Inferior parietal cortex (tissue), 1 donor: ENCODE data around the gene GFY.

Experiments
- DNase-seq: peaks from one replicate; pipeline ENCODE4 v3.0.0-alpha.2; 2016; ENCODE audit errors: extremely low spot score

GFY gene

GRCh38 chr19:49425178-49425577 is at the start of gene GFY:
TSS of gene GFY (plus strand) at chr19:49425388. CDS start at chr19:49426431, 1,043 bp downstream.
- DNase-seq: no peak

DNA sequence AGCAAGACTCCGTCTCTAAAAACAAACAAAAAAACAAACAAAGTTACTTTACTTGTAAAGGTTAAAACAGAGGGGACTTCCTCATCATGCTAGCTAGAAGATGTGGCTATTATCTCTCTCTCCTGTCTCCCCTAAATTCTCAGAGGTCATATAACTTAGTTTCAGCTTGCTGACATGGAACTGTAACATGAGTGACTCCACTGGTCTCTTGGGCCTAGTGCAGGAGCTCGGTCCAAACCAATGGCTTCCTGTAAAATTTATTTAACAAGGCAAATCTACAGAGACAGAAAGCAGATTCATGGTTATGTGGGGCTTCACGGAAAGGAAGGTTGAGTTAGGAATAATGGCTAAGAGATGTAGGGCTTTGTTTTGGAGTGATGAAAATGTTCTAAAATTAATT is 46.7 kb upstream of the GFY start:
- no peak for DNase-seq

GRCh38 chr19:49380391-49380790 is 44.8 kb upstream of the GFY start:
- DNase-seq: no peak

DNA sequence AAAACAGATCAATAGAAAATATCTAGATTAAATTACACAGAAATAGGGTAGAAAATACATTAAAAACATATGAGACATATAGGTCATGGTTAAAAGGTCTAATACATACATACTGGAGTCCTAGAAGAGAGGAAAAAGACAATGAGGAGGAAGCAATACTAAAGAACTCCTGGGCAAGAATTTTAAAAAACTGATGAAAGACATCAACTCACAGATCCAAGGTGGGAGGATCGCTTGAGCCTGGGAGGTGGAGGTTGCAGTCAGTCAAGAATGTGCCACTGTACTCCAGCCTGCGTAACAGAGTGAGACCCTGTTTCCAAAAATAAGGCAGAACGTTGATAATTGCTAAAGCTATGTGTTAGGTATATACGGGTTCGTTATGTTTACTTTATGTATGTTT is 42.5 kb upstream of the GFY start:
- DNase-seq: no peak

GRCh38 chr19:49383599-49383998 is 41.6 kb upstream of the GFY start:
- DNase-seq: no peak

GRCh38 chr19:49387936-49388372 is 37.2 kb upstream of the GFY start, which contains the start of gene KASH5:
TSS of gene KASH5 (plus strand) at chr19:49388249. CDS start at chr19:49390884, 2,635 bp downstream.
- peak; percentile 35 for DNase-seq

DNA sequence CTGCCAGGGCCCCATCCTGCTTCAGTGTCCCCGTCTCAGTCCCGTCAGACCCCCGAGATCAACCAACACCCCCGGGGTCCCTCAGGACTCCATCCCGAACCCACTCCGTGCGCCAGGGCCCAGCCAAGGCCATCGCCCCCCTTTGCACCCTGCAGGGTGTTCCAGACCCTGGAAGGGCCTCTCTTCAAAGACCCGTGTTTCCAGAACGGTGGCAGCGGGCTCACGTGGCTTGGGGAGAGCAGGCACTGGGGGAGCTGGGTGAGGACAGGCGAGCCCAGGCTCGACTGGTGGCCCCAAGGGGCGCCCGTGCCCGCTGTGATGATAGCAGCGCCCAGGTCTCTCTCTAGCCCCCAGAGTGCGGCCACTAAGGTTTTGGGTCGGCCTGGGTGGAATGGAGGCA is 35.8 kb upstream of the GFY start:
- no peak for DNase-seq

GRCh38 chr19:49390131-49390928 is 34.9 kb upstream of the GFY start:
- DNase-seq: no peak

- no peak for DNase-seq
Measured at GRCh38 chr19:49390929-49391359, 34.2 kb upstream of the GFY start.

DNA sequence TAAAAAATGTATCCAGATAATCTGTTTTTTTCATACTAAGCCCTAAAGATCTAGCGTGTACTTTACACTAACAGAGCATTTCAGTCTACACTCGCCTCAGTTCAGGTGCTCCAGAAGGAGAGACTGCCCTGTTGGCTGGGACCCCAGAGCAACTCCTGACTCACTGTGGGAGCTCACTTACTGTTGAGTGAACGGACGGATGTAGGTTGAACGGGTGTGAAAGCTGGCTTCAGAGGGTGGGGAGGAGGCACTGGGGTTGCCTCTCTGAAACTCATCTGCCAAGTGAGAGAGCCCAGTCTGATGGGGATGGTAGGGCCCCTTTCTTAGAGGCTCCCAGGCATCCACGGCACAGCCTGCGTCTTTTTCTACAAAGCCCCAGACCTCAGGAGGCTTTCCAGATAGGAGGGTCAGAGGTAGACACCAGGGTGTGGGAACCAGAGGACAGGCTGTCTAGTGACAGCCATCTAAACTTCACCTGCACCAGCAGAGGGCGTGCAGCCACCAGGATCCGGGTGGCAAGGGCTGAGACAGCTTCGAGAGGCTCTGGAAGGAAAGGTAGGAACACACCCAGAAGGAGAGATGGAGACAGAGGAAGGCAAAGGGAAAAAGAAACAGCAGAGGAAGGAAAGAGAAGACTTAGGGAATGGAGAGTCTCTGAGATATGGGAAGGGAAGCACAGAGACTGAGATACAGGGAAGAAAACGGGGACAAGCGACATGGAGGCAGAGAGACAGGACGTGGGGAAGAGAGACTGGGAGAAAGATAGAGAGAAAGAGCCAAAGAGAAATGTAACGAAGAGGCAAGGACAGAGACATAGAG is 33.4 kb upstream of the GFY start:
- peak; percentile 76 for DNase-seq

DNA sequence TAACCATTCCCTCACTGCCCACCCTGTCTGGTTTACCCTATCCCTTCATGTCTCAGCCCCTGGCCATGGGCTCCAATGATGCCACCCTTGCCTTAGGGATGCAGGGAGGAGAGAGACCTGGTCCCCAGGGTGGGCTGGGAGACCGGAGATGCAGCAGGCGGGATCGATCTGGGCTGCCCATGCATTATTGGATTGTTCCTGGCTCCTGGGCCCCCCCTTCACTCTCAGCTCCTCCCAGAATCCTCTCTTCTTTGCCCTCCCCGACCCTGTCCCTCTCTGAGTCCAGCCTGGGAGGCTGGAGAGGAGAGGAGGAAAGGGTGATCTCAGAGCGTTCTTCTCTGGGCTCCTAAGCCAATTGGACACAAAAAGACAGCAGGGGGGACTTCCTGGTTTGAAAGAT is 31.3 kb upstream of the GFY start:
- no peak for DNase-seq

GRCh38 chr19:49395581-49396407 is 29.4 kb upstream of the GFY start:
- DNase-seq: no peak

DNA sequence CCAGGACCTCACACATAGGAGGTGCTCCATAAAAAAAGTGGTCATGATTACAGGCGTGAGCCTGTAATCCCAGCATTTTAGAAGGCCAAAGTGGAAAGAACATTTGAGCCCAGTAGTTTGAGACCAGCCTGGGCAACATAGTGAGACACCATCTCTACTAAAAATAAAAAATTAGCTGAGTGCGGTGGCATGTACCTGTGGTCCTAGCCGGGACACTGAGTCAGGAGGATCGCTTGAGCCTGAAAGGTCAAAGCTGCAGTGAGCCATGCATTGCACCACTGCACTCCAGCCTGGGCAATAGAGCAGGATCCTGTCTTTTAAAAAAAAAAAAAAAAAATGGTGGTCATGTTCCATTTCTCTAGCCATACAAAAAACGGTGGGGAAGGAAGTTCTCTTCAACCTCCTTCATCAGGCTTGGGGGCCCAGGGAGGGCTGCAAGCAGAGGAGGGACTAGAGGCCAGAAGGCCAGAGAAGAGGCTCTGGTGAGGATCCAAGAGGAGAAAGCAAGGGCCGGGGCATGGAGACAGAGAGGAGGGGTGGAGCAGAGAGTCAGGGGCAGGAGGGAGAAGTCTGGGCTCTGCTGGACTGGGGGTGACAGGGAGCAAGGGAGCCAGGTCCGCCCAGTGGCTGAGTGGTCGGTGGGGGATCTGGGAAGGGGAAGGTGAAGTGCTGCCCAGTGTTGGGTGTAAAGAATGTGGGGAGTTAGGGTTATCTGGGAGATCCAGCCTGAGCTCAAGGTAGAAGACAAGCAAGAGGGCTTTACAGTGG is 28.3 kb upstream of the GFY start:
- DNase-seq: no peak

DNA sequence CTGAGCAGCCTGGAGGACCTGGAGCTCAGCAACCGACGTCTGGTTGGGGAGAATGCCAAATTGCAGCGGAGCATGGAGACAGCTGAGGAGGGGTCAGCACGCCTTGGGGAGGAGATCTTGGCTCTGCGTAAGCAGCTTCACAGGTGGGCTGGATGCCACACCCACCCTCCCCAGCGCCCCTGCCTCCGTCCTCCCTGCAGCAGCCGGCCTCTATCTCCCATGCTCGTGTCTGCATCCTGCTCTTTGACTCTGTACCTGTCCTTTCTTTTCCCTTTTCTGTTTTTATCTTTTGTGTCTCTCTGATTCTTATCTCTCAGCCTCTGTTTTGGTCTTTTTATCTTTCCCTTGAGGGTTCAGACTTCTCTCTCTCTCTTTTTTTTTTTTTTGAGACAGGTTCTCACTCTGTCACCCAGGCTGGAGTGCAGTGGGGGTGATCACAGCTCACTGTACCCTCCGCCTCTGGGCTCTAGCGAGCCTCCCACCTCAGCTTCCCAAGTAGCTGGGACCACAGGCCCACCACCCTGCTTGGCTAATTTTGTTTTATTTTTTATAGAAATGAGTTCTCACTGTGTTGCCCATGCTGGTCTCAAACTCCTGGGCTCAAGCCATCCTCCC is 27.1 kb upstream of the GFY start:
- DNase-seq: no peak

GRCh38 chr19:49398931-49399330 is 26.3 kb upstream of the GFY start:
- DNase-seq: no peak

GRCh38 chr19:49400029-49400428 is 25.2 kb upstream of the GFY start:
- DNase-seq: no peak

DNA sequence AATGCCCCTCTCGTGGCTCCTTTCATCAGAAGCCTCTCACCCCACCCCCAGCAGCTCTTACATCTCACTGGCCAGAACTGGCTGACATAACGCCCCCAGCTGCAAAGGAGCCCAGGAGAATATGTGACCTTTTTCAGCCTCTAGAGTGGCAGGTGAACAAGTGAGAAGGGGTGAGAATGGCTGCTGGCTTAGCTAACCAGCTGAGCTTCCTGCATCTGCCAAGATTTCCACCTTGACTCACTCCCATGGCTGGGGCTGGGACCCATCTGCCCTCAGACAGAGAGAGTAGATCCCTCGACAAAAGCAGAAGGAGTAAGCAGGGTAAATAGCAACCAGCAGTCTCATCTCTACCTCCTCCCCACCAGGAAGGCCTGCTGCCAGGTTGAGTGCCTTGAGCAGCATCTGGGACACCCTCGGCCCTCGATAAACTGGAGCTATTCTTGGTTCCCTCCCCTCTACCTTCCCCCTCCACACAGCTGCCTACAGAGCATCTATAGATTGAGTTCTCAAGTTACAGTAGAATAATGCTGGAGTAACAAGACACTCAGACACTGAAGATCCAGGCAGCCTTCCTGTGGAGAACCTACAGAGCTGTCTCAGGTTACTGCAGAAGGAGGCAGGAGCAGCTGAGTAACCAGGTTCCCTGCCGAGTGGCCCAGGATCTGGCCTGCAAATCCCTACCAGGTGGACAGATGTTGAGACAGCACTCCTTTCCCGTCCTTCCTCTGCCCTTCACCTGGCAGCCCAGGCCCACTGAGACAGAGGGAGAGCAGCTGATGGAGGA is 21.6 kb upstream of the GFY start:
- no peak for DNase-seq

- DNase-seq: no peak
Measured at GRCh38 chr19:49407079-49407478, 18.1 kb upstream of the GFY start.

DNA sequence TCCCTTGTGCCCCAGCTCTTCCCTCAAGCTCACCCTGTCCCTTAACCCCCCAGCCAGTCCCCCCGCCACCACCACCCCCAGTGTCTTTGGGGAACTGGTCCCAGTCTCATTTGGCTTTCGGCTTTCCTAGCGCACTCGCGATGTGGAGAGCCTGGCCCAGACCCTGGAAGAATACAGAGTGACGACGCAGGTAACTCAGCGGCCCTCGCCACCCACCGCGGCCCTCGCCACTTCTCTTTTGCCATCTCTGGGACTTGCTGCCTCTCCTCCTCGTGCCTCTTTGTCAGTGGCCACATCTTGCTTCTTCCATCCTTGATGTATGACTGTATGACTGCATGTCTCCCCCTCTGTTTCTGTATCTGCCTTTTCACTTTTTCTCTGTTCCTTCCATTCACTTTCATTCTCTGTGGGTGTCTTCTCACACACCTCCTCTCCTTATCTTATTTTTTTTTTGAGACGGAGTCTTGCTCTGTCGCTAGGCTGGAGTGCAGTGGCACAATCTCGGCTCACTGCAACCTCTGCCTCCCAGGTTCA is 17.6 kb upstream of the GFY start:
- DNase-seq: no peak
